Brain pericyte (primary cell): ENCODE results near the gene PLA2G3.

Experiments used
- DNase-seq: peaks from one replicate; pipeline ENCODE4 v3.0.0-alpha.2; 2012; ENCODE audit warnings: low read depth, low spot score

The PLA2G3 gene

GRCh38 chr22:31148488-31148887 lies 8.2 kb upstream of the PLA2G3 start:
- DNase-seq = no peak

- no peak for DNase-seq
Observed at GRCh38 chr22:31144223-31144622, 3.9 kb upstream of the PLA2G3 start.

DNA sequence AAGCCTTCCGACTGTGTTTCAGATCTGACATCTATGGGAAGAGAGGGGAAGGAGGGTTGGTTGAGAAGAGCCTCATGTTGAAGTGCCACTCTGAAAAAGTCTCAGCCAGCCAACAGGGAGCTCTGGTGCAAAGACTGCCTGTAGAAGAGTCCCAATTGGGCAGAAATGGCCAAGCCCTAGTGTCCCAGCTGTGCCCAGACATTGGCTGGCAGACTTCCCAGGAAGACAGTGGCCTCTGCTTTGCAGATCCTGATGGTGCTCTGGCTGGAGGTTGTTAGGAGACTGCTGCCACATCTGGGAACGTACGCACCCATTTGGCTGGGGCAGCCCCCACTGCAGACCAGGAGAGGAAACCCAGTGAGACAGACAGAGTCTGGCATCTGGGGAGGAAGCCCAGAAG lies 3.2 kb upstream of the PLA2G3 start:
- DNase-seq = no peak

GRCh38 chr22:31143038-31143437 lies 2.7 kb upstream of the PLA2G3 start:
- no peak for DNase-seq

- DNase-seq = no peak
Observed at GRCh38 chr22:31142285-31142684, 2.0 kb upstream of the PLA2G3 start.

DNA sequence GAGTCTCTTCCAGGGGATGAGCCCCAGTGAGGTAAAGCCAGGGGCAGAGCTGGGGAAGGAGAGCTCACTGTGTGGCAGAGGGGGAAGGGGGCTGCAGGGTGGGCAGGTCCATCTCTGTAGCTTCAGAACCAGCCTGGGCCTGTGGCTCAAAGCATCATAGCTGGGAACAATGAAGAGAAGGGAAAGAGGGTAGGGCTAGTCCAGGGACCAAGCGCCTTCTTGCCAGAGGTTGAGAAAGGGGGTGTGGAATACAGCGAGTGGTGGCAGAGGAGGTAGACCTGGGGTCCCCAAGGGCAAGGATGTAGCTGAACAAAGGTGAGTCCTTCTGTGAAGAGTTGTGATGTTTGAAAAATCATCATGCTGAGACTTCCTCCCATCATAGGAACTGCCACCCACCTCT lies 1.2 kb upstream of the PLA2G3 start:
- DNase-seq = no peak

GRCh38 chr22:31140746-31141145 lies 438 bp upstream of the PLA2G3 start:
- DNase-seq = no peak

DNA sequence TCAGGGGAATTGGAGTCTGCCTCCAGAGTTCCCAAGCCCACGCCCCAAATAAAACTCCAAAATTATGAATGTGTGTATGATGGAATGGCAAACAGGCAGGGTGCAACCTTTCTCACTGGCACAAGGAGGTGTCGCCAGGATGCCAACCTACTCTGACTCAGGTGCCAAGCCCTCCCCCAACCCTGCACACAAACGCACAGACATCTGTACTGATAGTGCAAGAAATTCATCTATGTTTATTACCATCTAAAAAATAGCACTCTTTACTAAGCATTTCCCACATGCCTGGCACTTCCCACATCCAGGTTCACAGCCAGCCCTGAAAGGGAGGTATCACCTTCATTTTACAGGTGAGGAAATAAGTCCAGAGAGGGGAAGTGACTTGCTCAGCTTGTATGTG lies 1.2 kb downstream of the PLA2G3 start:
- no peak for DNase-seq

GRCh38 chr22:31138126-31138525 lies 2.2 kb downstream of the PLA2G3 start:
- DNase-seq = no peak

GRCh38 chr22:31137721-31138120 lies 2.6 kb downstream of the PLA2G3 start:
- no peak for DNase-seq

DNA sequence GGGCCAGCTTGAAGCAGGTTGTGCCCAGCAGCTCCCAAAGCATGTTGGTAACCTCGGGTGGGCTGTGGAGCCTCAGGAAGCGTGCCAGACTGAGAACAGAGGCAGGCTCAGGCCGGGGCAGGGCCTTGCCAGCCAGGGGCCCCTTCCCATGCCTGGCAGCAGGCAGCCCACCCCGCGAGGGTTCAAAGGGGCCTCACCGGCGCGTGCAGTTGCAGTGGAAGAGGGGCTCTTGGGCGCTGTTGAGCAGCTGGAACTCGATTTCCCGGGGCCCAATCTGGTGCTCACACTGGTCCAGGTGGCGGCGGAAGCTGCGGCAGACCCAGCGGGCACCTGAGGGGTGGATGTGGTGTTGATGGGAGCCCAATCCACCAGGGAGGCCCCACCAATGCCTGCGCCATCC lies 3.6 kb downstream of the PLA2G3 start:
- DNase-seq = no peak

DNA sequence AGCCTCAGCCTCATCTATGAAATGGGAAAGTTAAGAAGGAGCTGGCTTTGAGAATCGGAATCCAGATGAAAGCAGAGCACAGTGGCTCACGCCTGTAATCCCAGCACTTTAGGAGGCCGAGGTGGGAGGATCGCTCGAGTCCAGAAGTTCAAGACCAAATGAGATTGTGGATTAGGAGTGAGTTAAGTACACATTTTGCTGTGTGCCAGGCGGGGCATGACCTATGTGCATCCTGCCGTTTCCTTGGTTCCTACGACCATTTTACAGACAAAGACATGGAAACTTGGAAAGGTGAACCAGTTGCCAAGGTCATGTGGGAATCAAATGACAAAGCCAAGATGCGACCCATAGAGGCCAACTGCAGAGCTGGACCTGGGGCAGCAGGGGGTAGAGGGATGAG lies 4.2 kb downstream of the PLA2G3 start:
- DNase-seq = no peak

- no peak for DNase-seq
Observed at GRCh38 chr22:31135706-31136105, 4.6 kb downstream of the PLA2G3 start.

- DNase-seq = no peak
Observed at GRCh38 chr22:31134688-31135087, 5.6 kb downstream of the PLA2G3 start.

DNA sequence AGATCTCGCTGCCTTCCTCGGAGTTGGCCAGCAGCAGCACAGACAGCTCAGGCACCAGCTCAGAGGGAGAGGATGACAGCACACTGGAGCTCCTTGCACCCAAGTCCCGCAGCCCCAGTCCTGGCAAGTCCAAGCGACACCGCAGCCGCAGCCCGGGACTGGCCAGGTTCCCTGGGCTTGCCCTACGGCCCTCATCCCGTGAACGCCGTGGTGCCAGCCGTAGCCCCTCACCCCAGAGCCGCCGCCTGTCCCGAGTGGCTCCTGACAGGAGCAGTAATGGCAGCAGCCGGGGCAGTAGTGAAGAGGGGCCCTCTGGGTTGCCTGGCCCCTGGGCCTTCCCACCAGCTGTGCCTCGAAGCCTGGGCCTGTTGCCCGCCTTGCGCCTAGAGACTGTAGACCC lies 6.4 kb downstream of the PLA2G3 start:
- no peak for DNase-seq

DNA sequence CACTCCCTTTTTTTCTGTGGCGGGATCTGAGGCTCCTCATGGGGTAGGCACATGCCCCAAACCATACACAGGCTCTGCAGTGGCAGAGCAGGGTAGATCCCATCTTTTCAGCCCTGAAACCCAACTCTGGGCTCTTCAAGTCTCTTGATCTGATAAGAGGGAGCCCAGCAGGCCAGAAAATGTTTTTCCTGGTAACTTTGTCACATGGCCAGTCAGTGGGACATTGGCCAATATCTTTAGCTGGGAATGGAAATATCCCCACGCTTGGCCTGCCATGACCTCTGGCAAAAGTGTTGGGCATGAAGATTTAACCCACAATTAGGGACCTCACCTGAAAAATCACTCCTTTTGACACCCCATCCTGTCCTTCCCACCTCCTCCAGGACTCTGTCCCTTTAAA lies 9.4 kb downstream of the PLA2G3 start:
- DNase-seq = no peak

DNA sequence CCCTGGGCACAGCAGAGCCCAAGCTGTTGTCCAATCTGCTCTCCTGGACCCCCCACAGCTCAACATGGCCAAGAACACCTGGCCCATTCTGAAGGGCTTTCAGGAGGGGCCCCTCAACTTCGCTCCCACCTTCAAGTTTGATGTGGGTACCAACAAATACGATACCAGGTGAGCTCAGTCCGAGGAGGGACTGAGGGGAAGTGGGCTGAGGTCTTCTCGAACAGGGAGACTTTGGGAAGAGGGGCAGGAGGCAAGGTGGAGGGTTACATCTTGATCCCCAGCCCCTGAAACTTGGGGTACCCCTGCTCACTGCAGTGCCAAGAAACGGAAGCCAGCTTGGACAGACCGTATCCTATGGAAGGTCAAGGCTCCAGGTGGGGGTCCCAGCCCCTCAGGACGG lies 12.2 kb downstream of the PLA2G3 start:
- DNase-seq = no peak

DNA sequence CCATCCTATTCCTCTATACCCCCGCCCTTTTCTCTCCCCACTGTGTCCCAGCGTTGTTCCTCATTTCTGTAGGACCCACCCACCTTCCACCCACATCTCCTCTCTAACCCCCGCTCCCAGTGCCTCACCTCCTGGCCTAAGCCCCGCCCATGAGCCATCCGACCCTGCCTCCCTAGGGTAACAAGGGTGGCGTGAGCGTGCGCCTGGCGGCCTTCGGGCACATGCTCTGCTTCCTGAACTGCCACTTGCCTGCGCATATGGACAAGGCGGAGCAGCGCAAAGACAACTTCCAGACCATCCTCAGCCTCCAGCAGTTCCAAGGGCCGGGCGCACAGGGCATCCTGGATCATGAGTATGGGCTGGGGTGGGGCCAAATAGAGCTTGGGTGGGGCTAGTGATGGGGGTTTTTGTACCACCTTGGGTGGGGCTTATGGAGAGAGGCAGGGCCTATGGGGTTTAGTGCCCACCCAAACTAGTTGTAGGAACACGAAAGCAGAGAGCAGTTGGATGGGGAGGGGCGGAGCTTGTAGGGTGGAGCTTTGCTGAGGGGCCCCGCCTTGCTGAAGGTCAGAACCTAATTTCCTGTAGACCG lies 13.0 kb downstream of the PLA2G3 start:
- no peak for DNase-seq

- no peak for DNase-seq
Observed at GRCh38 chr22:31126869-31127175, 13.5 kb downstream of the PLA2G3 start.

- no peak for DNase-seq
Observed at GRCh38 chr22:31126128-31126868, 14.0 kb downstream of the PLA2G3 start.

DNA sequence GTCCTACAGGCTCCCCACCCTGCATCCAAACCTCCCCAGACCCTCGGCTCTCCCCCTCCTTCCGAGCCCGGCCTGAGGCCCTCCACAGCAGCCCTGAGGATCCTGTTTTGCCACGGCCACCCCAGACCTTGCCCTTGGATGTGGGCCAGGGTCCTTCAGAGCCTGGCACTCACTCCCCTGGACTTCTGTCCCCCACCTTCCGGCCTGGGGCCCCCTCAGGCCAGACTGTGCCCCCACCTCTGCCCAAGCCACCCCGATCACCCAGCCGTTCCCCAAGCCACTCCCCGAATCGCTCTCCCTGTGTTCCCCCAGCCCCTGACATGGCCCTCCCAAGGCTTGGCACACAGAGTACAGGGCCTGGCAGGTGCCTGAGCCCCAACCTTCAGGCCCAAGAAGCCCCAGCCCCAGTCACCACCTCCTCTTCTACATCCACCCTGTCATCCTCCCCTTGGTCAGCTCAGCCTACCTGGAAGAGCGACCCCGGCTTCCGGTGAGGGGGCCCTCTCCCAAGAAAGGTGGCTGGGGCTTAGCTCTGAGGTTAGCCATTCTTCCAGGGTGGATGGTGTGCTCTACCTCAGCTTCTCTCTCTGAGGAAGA lies 14.7 kb downstream of the PLA2G3 start:
- no peak for DNase-seq

DNA sequence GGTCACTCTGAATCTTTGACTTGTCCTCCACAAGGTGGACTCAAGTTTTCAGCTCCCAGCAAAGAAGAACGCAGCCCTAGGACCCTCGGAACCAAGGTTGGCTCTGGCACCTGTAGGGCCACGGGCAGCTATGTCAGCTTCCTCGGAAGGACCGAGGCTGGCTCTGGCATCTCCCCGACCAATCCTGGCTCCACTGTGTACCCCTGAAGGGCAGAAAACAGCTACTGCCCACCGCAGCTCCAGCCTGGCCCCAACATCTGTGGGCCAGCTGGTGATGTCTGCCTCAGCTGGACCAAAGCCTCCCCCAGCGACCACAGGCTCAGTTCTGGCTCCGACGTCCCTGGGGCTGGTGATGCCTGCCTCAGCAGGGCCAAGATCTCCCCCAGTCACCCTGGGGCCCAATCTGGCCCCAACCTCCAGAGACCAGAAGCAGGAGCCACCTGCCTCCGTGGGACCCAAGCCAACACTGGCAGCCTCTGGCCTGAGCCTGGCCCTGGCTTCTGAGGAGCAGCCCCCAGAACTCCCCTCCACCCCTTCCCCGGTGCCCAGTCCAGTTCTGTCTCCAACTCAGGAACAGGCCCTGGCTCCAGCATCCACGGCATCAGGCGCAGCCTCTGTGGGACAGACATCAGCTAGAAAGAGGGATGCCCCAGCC lies 15.4 kb downstream of the PLA2G3 start:
- no peak for DNase-seq

DNA sequence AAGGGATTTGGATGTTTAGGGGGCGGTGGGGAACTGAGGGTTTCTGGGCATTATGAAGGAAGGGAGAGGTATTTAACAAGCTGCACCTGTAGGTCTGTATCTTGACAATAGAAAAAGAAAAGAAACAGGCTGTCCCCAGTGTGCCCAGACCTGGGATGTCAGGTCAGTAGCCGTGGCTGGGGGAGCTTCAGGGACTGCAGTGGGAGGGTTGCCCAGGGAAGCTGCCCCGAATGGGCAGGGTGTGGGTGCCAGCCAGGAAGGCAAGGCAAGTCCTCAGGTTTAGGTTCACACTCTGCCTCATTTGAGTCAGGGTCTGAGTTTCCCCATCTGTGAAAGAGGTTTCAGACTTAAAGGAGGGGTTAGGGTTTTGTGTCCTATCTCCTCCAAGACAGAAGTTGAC lies 16.0 kb downstream of the PLA2G3 start:
- no peak for DNase-seq
